ENCODE results near the gene UBL5.
A peak's percentile ranks its signal among the peaks of the same experiment; 100 is the strongest.
"Not testable (repeated sequence)": the region's sequence is repeated elsewhere in the genome, so short reads cannot be mapped to it uniquely, and the experiment has no call there.

UBL5 gene

DNA sequence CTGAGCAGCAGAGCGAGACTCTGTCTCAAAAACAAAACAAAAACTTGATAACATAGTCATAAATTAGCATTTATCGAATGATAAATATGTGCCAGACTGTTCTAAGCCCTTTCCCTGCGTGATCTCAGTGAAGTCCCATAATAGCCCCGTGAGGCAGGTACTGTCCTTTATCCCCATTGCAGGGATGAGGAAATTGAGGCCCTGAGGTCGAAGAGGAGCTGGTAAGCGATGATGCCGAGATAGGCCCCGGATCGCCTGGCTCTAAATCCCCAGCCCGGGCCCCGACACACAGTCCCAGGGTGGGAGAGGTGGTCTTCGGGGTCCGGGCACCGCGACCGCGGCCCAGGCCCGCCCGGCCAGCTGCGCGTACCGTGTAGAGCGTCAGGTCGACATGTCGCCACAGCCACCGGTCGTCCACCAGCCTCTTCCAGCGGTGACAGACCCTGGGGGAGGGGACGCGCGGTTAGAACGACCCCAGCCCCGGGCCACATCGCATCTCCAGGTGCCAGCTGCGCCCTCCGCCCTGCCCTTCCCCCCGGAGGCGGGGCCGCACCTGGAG lies 9.5 kb upstream of the UBL5 start:
- DNase-seq, result no peak

GRCh38 chr19:9818734-9819595 lies 8.8 kb upstream of the UBL5 start, which contains the start of gene FBXL12:
FBXL12 (minus strand) TSS chr19:9819079; CDS start chr19:9818813, 266 bp downstream.
- peak; percentile 55 for DNase-seq

- DNase-seq, result peak; percentile 70
Measured at GRCh38 chr19:9819596-9819909, 8.2 kb upstream of the UBL5 start.

GRCh38 chr19:9820034-9820433 lies 7.7 kb upstream of the UBL5 start:
- DNase-seq, result not testable (repeated sequence)

GRCh38 chr19:9823816-9824215 lies 3.9 kb upstream of the UBL5 start:
- DNase-seq, result no peak

DNA sequence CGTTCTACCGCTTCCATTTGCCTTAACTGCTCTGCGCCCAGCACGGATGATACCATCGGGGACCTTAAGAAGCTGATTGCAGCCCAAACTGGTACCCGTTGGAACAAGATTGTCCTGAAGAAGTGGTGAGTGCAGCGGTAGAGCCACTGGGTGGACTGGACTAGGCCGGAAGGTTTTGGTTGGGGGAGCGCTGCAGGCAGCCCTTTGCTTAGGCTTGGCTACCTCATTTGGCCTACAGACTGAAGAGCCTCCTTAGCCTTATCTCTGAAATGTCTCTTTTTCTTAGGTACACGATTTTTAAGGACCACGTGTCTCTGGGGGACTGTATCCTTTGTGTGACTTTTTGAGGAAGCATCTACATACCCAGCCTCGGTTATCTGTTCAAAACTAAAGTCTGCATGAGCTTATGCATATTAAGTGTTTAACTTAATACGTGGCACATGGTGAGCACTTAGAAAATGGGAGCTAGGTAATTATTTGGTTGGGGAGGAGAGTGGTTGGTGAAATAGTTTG lies 889 bp downstream of the UBL5 start:
- DNase-seq, result no peak

DNA sequence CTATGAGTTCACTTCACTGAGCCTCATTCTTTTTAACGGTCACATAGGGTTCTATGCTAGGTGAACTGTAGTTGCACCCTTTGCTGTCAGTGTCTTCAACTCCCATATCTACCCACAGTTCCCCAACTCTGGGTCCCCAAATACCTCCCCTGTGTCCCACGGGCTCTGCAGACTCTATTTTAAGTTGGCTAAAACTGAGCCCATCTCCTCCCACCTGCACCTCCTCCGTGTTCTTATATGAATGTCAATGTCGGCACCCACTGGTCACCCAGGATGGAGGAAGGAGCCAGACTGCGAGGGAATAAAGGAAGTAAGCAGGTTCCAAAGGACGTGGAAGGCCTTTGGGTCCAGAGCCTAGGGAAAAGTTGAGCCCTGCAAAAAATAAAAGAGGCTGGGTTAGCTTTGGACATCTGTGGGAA lies 6.6 kb downstream of the UBL5 start:
- DNase-seq, result no peak

- peak; percentile 90 for DNase-seq
Measured at GRCh38 chr19:9834726-9835506, 7.2 kb downstream of the UBL5 start, which contains the start of gene PIN1. PIN1 (plus strand) TSS chr19:9835318; CDS start chr19:9835345, 27 bp downstream.

GRCh38 chr19:9835507-9835949 lies 7.8 kb downstream of the UBL5 start:
- DNase-seq, result no peak

DNA sequence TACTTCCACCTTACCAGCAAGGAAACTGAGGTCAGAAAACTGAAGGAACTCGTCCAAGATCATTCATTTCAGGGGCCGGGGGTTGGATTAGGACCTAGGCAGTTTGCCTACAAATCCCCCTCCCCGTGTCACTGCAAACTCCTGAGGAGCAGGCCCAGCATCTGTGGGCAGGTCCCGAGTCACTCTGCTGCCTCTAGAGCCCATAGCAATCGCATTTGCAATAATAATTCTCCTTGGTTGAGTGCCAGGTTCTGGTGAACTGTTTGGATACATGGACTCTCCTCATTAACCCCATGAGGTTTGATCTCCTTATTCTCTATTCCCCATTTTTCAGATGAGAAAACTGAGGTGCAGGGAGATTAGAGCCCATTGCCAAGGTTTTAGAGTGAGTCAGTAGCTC lies 8.3 kb downstream of the UBL5 start:
- DNase-seq, result no peak

DNA sequence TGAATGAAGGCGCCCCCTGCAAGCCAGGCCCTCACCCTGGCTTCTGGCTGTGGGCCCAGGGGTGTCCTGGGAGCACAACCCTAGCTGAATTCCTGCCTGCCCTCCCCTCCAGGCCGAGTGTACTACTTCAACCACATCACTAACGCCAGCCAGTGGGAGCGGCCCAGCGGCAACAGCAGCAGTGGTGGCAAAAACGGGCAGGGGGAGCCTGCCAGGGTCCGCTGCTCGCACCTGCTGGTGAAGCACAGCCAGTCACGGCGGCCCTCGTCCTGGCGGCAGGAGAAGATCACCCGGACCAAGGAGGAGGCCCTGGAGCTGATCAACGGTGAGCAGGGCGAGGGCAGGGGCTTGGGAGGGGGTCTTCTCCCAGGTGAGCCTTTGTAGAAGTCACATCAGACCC lies 10.6 kb downstream of the UBL5 start:
- no peak for DNase-seq

DNA sequence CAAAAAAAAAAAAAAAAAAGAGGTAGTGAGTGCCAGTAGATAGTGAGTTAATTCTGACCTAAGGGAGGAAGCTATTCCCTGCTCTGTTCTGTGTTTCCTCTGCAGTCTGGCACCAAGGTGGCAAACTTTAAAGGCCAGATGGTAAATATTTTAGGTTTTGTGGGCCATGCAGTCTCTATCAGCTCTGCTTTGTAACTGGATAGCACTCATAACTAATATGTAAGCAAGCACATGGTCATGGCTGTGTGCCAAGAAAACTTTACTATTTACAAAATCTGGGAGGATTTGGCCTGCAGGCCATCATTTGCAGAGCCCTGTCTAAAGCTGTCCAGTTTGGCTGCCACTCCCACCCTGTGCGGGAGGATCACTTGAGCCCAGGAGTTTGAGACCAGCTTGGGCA lies 11.7 kb downstream of the UBL5 start:
- DNase-seq, result no peak

DNA sequence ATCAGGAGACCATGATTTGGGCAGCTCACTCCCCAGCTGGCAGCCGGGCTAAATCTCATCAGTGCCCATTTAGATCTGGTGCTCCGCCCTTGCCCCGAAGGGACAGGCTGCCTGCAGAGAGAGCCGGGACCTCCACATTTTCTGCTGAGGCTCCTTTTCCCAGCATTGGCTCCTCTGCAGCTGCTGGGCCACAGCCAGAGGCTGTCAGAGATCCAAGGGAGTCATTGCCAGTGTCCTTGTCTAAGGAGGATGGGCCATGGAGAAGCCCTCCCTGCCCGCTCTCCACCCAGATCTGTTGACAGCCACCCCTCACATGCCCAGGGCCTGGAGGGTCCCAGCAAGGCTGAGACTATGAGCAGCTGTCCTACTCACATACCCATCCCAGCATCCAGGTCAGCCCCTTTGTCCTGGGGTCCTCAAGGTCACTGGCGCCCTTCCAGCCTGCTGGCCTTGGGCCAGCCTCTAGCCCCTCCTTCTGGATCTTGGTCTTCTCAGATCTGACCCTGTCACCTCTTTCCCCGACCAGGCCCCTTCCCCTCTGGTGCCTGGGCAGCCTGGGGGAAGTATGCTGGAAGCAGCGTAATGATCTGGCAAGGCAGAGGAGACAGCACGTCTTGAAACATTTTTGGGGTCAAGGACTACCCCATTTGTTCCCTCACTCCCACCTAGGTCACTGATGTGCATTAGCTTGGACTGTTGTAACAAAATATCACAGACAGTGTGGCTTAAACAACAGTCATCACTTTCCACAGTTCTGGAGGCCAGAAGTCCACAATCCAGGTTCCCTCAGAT lies 15.3 kb downstream of the UBL5 start:
- DNase-seq, result no peak

GRCh38 chr19:9843626-9844273 lies 16.0 kb downstream of the UBL5 start:
- not testable (repeated sequence) for DNase-seq

- peak; percentile 95 for DNase-seq
Measured at GRCh38 chr19:9847087-9847671, 19.5 kb downstream of the UBL5 start.

GRCh38 chr19:9848060-9848459 lies 20.3 kb downstream of the UBL5 start:
- no peak for DNase-seq

DNA sequence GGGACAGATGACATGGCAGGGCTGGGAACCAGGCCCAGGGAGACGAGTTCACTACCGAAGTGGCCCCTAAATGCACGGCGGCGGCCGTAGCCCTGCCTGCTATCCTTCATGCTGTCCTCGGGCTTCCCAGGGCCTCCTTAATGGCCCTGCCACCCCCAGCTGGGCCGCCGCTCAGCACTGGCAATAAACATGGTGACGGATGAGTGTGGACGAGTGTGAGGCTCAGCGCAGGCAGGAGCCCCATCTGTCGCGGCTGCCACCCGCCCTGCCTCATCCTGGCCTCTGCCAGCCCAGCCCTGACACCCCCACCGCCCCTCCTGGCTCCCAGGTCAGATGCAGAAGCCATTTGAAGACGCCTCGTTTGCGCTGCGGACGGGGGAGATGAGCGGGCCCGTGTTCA lies 21.0 kb downstream of the UBL5 start:
- no peak for DNase-seq

GRCh38 chr19:9849791-9850190 lies 22.1 kb downstream of the UBL5 start:
- no peak for DNase-seq

GRCh38 chr19:9850235-9850959 lies 22.7 kb downstream of the UBL5 start:
- no peak for DNase-seq

DNA sequence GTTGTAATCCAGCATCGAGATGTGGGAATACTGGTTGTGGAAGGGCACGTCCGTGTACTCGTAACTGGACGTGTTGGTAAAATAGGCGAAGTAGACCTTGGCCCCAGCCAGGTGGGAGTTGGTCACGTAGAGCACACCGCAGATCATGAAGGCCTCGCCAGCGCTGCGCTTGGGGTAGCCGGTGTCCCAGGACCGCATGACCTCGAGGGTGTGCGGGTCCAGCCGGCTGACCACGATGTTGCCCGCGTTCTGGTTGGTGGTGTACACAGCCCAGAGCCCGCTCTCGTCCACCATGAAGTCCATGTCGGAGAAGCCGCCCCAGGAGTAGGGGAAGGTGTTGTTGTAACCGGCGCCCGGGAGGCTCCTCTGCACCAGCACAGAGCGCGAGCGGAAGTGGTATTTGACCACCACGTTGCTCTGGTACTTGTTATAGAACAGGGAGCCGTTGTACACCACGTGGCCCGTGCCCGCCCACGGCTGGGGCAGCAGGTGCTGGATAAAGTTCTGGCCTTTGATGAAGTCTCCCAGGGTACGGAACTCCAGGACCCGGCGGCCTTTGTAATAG lies 26.6 kb downstream of the UBL5 start:
- no peak for DNase-seq

DNA sequence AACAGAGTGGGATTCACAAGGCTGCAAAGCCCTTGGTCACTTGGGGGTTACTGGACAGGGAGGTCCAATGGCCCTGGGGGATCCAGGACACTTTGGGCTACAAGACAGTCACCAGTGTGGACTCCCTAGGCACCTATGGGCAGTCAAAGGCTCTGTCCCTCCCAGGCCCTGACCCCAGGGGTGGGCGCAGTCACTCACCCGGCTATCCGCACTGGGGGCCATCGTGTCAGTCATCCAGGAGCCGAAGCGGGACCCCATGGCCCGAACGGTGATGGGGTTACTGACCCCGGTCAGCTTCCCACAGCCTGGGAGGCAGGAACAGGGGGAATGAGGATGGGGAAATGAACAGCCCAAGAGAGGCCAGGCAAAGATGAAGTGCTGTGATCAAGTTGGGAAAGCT lies 28.9 kb downstream of the UBL5 start:
- DNase-seq, result no peak
